Measurements from ENCODE around the gene SLIT3. TPM values are rescaled to one million over a fixed set of nuclear protein-coding genes. Genes with fewer than 3 reads are reported as not detected.

Gene SLIT3
- total RNA-seq, 1 experiment from 2014 or later: 0.10 TPM

GRCh38 chr5:168882283-168882682, 418.7 kb downstream of the SLIT3 start:
- H4K20me1 ChIP-seq (ENCODE audit: insufficient read depth): no peaks in the 10 kb centered on the region
- ChIA-PET RAD21 (ENCODE audit: low non-redundant PET in 1 of 2, low total read pairs in 2 of 2, uncharacterized antibody in 2 of 2, unreplicated experiment in 2 of 2) (no interaction called here), CTCF (no interaction called here), POLR2A (no interaction called here)
- no peaks in the 10 kb centered on the region for H3K36me3 ChIP-seq (ENCODE audit: control insufficient read depth in 1 of 2, insufficient read depth in 2 of 2, low read length in 2 of 2)
- H3K79me2 ChIP-seq (ENCODE audit: insufficient read depth, low read length): no peaks in the 10 kb centered on the region
- TF ChIP-seq ZFX (IDR thresholded peaks at IDR 0.05): no peak
- TF ChIP-seq EGR1 (IDR thresholded peaks at IDR 0.05; ENCODE audit: low read depth): no peak
- TF ChIP-seq CEBPB (IDR thresholded peaks at IDR 0.05; ENCODE audit: low read depth): no peak
- no peak for TF ChIP-seq REST (IDR thresholded peaks at IDR 0.05; ENCODE audit: low read depth)
- no peak for TF ChIP-seq SIN3A (IDR thresholded peaks at IDR 0.05; ENCODE audit: low read depth)
- TF ChIP-seq ZBTB33 (IDR thresholded peaks at IDR 0.05; ENCODE audit: extremely low read depth, insufficient replicate concordance, low read length): no peak
- TF ChIP-seq MAX (IDR thresholded peaks at IDR 0.05): no peak
- no peak for TF ChIP-seq ELF1 (IDR thresholded peaks at IDR 0.05; ENCODE audit: borderline replicate concordance, low read depth)
- TF ChIP-seq EZH2 (IDR thresholded peaks at IDR 0.05): no peak
- no peak for TF ChIP-seq JUND (IDR thresholded peaks at IDR 0.05)
- TF ChIP-seq CBX3 (IDR thresholded peaks at IDR 0.05; ENCODE audit: low read depth): no peak
- no peak for TF ChIP-seq EZH2phosphoT487 (IDR thresholded peaks at IDR 0.05; ENCODE audit: borderline replicate concordance)
- TF ChIP-seq RAD21 (IDR thresholded peaks at IDR 0.05; ENCODE audit: low read depth): no peak
- TF ChIP-seq YY1 (IDR thresholded peaks at IDR 0.05; ENCODE audit: extremely low read depth, insufficient replicate concordance, low read depth, low read length): no peak
- no peak for TF ChIP-seq SRF (IDR thresholded peaks at IDR 0.05; ENCODE audit: low read depth)
- no peak for TF ChIP-seq POLR2A (IDR thresholded peaks at IDR 0.05; ENCODE audit: borderline replicate concordance, extremely low read depth, insufficient read depth, insufficient read length)
- TF ChIP-seq CTCF (IDR thresholded peaks at IDR 0.05 in 2 of 3, conservative IDR thresholded peaks at IDR 0.05 in 1 of 3; ENCODE audit: borderline replicate concordance in 1 of 3, insufficient read depth in 1 of 3, low read depth in 2 of 3, low read length in 2 of 3): no peak
- BruUV-seq (replicated peaks): no TSS peak
- no peaks in the 10 kb centered on the region for H3K4me1 ChIP-seq (ENCODE audit: control insufficient read depth in 1 of 2, insufficient read depth in 2 of 2, low read length in 2 of 2)
- no peaks in the 10 kb centered on the region for H3K9me3 ChIP-seq (ENCODE audit: control insufficient read depth in 1 of 2, insufficient read depth in 1 of 2, low read depth in 1 of 2, low read length in 2 of 2)
- no peak overlapping the region for H3K4me3 ChIP-seq (replicated peaks in 1 of 2; ENCODE audit: low read depth in 1 of 2, low read length in 2 of 2)
- H2AFZ ChIP-seq (ENCODE audit: low read depth, low read length, poor library complexity, severe bottlenecking): no peak overlapping the region
- no peak overlapping the region for H3K4me2 ChIP-seq (ENCODE audit: low read length)
- H3K9me2 ChIP-seq (ENCODE audit: insufficient read depth): no peaks in the 10 kb centered on the region
- DNase-seq (ENCODE audit: low read depth, low spot score) (no peak), ATAC-seq (no peak)
- H3K27ac ChIP-seq (ENCODE audit: low read depth, low read length): no peak overlapping the region
- peaks cover 59% of the 10 kb centered on the region for H3K27me3 ChIP-seq (ENCODE audit: insufficient read depth, low read length)
- no peak overlapping the region for H3K9ac ChIP-seq (ENCODE audit: low read length)
- intact Hi-C loops (cut with micrococcal nuclease): no loop called here

All from HCT116 (cell line).